NCI-H2227 treated with DMSO at 0.1 percent for 48 hours (cell line): ENCODE data around the gene RASGEF1C.

ENCODE experiments used
- DNase-seq: peaks from one replicate; lab custom pipeline; 2025; lab: John Stamatoyannopoulos, UW

RASGEF1C gene

DNA sequence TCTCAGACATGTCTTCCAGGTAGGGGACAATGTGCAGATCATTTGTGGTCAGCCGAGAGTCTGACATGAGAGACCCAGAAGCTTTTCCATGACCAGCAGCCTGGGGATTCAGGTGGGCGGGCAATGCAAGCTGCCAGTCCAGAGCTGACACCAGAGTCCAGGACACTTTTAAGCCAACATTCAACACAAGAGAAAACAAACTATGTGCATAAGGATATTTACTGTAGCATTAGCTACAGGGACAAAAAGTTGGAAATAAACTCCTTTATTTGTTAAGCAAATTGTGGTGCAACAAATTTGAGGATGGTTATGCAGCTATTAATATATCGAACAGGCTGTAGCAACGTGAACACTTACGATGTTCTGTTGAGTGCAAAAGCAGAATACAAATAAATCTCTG, 127.5 kb downstream of the RASGEF1C start:
- DNase-seq = no peak

DNA sequence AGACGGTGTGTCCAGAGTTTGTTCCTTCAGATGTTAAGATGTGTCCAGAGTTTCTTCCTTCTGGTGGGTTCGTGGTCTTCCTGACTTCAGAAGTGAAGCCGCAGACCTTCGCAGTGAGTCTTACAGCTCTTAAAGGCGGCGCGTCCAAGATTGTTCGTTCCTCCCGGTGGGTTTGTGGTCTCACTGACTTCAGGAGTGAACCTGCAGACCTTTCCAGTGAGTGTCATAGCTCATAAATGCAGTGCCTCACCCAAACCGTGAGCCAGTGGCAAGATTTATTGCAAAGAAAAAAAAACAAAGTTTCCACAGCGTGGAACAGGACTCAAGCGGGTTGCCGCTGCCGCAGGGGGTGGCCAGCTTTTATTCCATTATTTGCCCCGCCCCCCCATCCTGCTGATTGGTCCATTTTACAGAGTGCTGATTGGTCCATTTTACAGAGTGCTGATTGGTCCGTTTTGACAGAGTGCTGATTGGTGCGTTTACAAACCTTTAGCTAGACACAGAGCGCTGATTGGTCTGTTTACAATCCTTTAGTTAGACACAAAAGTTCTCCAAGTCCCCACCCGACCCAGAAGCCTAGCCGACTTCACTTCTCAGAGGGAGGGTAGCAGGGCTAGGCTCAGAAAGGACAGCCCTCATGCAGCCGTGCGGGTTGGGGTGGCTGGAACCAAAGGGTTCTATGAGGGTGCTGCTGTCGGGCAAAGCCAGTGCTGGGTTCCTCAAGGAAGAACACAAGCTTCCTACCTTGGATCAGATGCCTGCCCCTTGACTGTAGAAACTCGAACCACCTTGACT, 128.3 kb downstream of the RASGEF1C start:
- no peak for DNase-seq

DNA sequence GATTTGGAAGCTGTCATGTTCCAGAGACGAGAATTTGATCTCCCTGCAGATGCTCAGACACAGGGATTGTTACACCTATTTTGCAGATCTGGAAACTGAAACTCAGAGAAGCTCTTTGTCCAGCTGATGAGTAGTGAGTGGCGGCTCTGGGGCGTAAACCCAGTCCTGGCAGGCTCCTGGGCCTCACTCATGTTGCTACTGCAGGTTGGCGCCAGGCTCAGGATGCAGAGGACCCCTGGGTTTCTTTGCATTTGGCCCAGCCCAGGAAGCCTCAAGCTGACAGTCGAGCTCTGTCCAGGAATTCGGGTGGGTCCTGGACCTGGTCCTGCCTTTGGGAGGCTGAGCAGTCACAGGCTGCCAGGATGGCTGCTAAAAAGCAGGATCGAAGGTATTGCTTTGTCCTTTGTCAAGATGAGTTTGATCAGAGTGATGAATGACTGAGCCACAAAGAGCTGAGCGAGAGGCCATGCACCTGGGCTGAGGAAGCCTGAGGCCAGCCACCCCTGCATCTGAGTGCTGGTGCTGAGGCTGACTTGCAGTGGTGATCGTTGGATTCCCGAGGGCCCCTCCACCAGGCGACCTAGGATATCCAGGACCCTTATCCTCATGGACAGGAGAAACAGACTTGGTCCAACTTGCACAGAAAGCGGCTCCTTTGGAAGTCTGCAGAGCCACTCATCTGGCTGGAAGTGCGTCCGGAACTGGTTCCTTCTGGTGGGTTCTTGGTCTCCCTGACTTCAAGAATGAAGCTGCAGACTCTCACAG, 129.1 kb downstream of the RASGEF1C start:
- DNase-seq = no peak

DNA sequence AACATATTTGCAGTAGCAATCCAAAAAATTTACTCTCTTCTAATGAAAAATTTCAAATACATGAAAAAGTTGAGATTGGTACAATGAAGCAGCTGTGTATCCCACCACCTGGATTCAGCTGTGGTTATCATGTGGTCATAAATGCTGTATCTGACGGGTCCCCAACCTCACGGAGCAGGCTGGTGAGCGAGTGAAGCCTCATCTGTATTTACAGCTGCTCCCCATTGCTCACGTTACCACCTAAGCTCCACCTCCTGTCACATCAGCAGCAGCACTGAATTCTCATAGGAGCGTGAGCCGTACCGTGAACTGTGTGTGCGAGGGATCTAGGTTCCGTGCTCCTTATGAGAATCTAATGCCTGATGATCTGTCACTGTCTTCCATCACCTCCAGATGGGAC, 130.7 kb downstream of the RASGEF1C start:
- no peak for DNase-seq

DNA sequence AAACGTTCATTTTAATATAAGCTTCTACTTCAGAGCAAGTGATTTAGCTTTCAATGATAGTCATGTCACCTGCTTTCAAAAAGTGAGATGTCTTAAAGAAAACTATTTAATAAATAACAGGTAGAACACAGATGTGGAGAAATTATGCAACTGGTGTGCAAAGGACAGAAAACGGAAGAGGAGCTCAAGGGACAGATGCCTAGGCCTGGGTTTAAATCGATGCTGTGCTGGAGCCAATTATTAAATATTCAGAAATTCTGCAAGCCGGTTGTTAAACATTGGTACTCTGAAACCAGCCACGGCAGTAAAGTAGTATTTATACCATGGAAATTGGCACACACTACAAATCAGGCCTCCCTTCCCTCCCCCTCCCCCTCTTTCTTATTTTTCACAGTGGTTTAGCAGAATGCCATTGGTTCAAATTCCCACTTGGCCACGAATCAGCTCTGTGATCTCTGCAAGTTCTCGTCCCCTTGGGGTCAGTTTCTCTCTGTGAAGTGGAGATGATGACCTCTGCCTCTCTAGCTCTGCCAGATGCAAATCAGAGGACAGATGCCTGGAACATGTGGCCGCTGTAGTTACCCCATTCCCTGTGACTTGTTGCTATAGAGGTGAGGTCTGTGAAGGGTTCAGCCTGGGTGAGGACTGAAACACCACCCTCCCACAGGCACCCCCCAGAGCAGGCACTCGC, 131.3 kb downstream of the RASGEF1C start:
- no peak for DNase-seq

DNA sequence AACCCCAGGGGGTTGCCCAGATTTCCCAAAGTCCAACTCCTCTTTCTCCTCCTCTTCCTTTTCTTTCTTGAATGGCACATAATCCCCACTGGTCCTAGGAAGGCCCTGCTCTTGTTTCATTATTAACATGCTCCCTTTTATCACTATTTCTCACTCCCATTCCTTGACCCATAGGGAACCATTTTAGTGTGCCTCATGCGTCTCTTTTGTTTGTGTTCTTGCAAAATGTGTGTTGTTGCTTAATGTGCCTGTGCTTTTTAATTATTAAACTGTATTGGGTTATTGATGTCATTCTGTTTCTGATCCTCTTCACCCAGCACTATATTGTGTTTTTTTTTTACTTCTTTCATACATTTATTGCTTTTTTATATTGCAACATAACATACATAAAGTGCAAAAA, 133.3 kb downstream of the RASGEF1C start:
- no peak for DNase-seq

DNA sequence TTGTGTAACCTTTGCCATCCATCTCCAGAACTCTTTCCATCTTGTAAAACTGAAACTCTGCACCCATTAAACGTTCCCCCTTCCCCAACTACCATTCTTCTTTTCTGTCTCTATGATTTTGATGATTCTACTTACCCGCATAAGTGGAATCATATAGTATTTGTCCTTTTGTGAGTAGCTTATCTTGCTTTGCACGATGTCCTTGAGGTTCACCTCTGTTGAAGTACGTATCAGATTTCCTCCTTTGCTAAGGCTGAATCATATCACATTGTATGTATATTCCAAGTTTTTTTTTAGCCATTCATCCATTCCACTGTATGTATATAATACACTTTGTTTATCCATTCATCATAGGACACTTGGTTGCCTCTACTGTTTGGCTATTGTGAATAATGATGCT, 134.5 kb downstream of the RASGEF1C start:
- DNase-seq = no peak

DNA sequence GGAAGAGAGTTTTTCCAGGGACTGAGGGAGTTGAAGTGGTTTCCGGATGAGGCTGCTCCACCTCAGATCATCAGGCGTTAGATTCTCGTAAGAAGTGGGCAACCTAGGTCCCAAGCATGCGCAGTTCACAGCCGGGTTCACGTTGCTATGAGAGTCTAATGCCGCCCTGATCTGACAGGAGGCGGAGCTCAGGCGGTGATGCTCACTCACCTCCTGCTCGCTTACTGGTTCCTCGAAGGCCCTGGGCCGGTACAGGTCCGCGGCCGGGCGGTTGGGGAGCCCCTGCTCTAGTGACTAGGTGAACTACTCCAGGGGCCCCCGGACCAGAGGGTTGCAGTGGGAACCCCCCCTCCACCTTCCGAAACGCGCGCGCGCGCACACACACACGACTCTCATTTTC, 136.5 kb downstream of the RASGEF1C start:
- DNase-seq = no peak

DNA sequence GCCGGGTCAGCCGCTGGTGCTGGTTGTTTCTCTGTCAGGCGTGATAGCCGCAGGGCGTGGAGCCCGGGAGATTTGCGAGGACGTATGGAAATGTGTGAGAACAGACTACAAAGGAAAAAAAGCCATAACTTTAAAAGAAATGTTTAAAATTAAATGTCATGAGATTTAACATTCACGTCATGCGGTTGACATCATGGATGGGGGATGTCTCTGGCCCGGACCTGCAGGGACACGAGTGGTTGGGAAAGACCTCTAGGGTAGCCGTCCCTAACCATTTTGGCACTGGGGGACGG, 136.8 kb downstream of the RASGEF1C start:
- no peak for DNase-seq

DNA sequence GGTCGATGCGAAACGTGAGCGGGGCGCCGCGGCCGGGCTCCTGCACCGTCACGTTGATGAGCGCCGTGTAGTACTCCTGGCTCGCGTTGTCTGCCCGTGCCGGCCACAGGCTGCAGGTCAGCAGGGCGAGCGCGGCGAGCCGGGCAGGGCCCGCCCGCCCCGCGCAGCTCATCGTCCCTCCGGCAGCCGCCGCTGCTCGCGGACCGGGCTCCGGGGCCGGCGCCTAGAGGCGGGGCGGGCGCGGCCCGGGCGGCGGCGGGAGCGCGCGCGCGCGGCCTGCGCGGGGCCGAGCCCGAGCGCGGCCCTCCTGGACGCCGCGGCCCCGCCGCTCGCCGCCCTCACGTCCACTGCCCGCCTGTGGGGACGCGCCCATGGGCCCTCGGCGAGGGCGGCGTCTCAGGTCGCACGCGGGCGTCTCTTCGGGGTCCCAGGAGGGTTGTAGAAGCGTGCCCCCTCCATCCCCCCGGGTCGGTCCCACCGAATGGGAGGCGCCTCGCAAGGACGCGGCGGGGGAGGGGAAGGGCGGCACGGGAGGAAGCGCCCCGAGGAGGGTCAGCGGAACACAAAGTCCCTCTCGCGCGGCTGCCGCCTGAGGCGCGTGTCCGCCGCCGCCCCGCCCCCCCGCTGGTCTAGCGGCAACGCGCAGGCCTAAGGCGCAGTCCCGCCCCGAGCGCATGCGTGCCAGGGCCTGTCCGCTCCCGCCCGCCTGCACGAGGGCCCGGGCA, 137.3 kb downstream of the RASGEF1C start, which contains the start of gene RNF130:
Gene RNF130 (minus strand): TSS at position 229 of the 725 bp plus-strand sequence. CDS start 57 bp downstream, at position 172.
- peak; percentile 79 for DNase-seq

DNA sequence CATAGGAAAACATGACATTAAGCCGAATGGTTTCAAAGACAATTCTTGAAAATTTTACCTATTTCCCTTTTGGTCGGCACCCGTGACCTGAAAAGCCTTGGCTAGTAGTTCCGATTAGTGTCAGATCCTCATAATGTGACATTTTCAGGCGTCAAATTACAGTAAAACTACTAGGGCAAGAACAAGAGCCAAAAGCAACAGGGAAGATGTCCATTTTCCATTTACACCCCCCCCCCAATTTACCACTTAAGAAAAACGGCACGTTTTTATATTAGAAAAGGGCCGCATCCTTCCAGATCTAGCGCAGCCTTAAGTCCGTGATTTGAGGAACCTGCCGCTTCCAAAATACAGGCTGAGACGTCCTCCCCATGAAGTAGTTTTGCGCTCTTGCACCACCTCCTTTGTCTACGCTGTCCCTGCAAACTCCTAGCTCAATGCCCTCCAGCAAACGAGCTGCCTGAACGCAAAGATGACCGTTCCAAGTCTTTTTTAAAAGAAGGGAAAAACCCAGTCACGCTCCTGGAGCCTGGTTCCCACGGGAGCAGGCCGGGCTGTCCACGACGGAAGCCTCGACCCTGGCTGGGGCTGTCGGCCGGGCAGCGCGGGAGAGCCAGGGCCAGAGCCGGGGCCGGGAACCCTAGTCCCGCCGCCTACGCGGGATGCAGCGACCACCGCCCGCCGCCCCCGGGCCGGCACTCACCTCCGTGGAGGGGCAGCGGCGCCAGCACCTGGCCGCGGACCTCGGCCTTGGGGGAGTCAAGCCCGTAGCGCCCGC, 138.1 kb downstream of the RASGEF1C start:
- DNase-seq = peak; percentile 5

DNA sequence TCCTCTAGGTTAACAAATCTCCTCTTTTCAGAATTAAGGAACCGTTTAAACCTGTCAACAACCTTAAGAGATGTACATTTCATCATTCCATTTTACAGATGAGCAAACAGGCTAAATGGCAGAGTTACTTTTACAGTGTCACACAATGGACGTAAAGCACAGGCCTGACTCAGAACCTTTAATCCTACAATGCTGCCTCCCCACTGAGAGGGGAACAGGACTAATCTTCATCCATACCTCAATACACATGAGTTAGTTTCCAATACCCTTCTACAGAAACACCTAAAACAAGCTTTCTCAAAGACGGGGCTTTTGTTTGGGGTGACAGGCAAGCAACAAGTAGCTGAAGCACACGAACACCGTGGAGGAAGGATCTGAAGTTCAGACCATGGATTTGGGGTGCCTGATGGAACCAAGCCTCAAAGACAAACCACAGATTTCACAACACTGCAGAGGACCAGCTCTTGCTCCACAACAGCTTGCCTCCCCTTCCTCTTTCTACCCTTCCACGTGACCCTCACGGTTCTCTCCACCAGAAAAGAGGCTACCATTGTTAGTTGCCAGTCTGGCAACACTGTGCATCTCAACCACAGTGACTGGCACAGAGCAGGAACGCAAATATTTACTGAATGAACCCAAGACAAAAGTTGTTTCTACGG, 139.3 kb downstream of the RASGEF1C start:
- DNase-seq = no peak

DNA sequence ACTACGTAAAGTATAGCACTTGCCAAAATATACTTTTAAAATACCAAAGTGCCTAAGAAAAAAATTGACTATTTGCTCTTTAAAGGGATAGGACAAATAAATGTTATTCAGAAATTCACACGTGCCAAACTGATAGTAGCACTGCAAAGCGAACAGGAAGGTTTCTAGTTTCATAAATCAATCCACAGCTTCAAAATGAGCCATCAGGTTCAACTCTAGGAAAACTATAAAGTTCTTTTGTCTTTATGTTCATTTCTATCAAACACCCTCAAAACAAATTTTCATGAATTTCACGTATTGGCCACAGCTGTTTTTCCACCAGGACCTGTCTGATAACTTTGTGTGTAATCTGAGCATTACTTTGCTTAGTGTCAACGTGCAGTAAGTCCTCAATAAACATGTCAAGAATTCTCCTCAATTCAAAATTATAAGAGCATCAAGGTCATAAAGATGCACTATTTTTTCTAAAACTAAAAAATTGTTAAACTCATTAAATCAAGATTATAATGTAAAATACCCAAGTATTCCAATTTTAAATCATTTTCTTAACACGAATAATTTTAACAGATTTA, 140.4 kb downstream of the RASGEF1C start:
- DNase-seq = no peak

DNA sequence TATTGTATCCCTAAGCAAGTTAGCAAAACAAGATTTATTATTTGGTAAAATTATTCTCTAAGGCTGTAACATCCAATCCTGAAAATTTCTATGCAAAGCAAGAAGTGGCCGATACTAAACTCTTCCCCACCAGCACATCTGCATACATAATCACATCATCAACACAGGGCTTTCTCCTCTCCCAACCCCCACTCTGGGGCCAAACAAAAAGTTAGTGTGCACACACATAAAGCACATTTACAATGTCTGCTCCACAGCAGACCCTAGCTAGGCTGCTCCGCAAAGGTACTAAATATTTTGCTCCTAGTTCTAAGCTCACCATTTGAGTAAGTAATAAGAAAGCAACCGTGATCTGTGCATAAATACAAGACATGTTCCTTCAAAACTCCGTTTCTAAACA, 141.0 kb downstream of the RASGEF1C start:
- no peak for DNase-seq

DNA sequence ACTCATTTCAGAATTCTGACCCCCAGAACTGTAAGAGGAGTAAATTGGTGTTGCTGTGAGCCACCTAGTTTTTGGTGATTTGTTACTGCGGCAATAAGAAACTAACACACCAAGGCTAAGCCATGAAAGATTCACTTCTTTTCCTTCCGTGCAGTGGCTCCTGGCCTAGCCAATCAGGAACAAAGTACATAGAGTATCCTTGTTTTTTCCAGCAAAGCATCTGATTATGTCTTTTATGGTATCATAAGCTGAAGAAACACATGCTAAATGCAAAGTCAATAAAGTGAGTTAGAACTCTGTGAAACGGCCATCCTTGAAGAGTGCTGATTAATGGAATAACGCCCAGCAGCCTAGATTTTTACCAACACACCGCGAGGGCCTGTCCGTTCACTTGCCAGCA, 148.8 kb downstream of the RASGEF1C start:
- DNase-seq = no peak

DNA sequence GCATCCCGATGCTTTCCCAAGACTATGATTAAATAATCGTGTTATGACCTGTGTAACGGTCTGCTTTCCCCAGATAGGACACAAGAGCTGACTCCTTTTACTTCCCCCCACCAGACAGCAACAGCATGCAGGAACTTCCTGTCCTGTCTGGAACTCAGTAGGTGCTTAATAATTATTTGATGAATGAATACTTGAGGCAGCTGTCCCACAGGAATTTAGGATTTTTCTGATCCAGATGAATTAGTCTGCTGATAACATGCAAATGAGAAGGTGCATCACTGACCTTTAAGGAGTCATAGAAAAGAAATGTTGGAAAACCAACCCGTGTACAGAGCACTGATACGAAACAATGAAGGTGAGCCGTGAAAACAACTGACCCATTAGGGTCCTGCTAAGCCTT, 149.7 kb downstream of the RASGEF1C start:
- no peak for DNase-seq

DNA sequence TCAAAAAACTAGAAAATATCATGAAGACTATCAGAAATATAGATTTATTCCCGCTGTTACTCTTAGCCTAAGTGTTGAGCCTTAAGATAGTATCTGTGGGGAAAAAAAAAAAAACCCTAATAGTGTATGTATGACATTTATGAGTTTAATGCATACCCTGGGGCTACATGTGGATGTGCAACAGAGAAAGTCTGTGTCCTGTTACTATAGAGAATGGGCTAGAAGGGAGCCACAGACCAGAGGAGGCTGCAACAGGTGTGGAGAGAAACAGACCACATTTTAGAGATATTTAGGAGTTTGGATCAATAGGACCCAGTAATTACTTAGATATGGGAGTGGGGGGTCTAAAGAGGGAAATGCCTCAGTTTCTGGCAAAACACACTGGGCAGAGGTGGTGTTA, 152.9 kb downstream of the RASGEF1C start:
- DNase-seq = no peak

DNA sequence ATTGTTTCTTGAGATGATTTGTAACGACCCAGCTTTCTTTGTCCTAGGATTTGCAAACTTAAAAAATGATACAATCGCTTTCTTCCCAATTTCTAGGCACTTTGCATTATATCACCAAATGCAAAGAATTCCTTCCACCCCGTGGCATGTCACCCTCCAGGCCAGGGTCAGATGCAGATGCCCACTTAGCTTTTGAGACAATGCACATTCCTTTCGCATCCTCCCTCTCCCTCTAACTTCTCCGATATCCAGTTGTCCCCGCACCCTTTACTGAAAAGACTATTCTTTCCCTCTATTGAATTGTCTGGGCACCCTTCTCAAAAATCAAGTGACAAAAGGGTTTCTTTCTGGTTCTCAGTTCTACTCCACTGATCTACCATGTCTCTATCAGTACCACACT, 154.8 kb downstream of the RASGEF1C start:
- DNase-seq = no peak

DNA sequence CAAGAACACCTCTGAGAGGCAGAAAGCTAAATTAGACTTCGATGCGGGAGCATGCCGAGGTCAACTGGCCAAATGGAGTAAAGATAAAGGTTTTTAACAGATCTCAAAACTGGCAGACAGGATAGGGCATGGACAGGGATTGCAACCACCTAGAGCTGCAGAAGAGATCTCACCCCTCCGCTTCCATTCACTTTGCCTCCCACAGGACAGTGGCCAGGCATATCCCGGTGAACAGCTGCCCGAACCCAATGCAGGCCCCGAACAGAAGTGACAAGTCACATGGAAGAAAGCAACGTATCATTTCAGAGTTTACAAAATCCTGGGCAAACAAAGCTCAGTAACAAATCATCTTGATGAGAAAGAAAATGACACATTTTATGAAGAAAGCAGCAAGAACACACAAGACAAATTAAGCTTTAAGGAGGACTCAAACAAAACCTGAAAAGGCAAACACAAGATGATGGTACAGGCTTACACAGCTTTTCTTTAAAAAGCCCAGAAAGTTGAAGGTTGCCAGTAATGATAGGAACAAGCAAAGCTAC, 155.9 kb downstream of the RASGEF1C start:
- peak; percentile 20 for DNase-seq

DNA sequence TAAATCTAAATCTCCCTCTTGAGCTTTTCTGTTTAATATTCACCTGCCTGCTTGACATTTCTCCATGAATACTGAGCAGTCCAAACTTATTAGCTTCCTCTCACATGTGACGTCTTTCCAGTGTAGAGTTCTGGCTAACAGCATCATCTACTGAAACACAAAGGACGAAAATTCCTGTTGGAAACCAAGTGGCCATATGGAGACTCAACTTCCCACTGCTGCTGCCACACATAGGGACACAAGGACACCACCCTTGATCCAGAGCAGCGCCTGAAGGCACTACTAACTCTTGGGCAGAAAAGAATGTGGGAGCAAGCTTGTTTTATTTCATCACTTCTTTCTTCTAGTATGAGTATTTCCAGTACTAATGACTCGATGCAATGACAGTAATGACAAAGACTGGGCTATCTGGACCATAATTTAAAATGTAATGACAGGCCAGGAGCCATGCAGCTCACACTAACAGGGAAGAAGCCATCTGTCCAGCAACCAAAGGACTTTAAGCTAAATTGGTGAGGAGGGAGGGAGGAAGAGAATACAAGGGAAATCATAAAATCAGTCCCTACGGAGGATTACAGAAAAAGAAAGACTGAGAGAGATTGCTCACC, 156.7 kb downstream of the RASGEF1C start:
- DNase-seq = no peak
